ENCODE data around the gene BABAM2. TPM values are rescaled to one million over a fixed set of nuclear protein-coding genes. Genes with fewer than 3 reads are reported as not detected.

The BABAM2 gene
- total and polyA plus RNA-seq, 2 of the 4 experiments (the other 2 are of a cell fraction), result 20.9 to 23.1 TPM

GRCh38 chr2:28161466-28161865 lies 270.9 kb downstream of the BABAM2 start:
- Histone ChIP-seq H3K14ac (replicated peaks; ENCODE audit: low read depth, low read length) (no peak overlapping the region), H4K20me1 (ENCODE audit: insufficient read depth, low read length) (no peaks in the 10 kb centered on the region), H3K18ac (ENCODE audit: low read depth, low read length) (peak overlapping the region; percentile 57; the same call in 1 of the 2 replicates), H4K5ac (ENCODE audit: low read depth, low read length) (no peak overlapping the region), H4K91ac (ENCODE audit: insufficient read depth, low read depth, low read length) (peak overlapping the region; percentile 53), H2BK15ac (ENCODE audit: low read depth, low read length) (peak overlapping the region; percentile 25; the same call in 1 of the 3 replicates), H3K27ac (ENCODE audit: insufficient read depth, low read length) (no peak overlapping the region), H3K79me1 (ENCODE audit: low read depth in 1 of 2, low read length in 2 of 2) (peaks cover 0 to 12% of the 10 kb centered on the region in 2 experiments; a peak in 2 of 4 replicates), H2AK5ac (ENCODE audit: low read depth, low read length) (peak overlapping the region; percentile 7; the same call in 1 of the 2 replicates), H3K36me3 (ENCODE audit: control insufficient read depth, insufficient read depth, low read length) (no peaks in the 10 kb centered on the region), H2BK20ac (ENCODE audit: low read depth, low read length) (no peak overlapping the region; the same call in 1 of the 2 replicates), H3K9me3 (ENCODE audit: control insufficient read depth, insufficient read depth, low read length) (no peaks in the 10 kb centered on the region), H3K9ac (ENCODE audit: low read depth, low read length) (no peak overlapping the region), H2BK120ac (ENCODE audit: low read depth, low read length) (peak overlapping the region; percentile 43; the same call in 1 of the 2 replicates), H2AK9ac (replicated peaks; ENCODE audit: low read depth, low read length, poor library complexity) (no peak overlapping the region), H2AFZ (replicated peaks; ENCODE audit: low read length, poor library complexity) (peak overlapping the region; percentile 39), H3K4me3 (ENCODE audit: insufficient read depth, low read depth, low read length) (no peak overlapping the region), H4K8ac (ENCODE audit: low read depth in 2 of 2, low read length in 2 of 2) (no peak overlapping the region), H3K56ac (ENCODE audit: extremely low read depth, insufficient read depth, low read length) (no peak overlapping the region), H3K4me1 (ENCODE audit: control insufficient read depth, insufficient read depth, low read length) (peaks cover 13% of the 10 kb centered on the region), H3K4me2 (ENCODE audit: low read depth, low read length) (no peak overlapping the region), H2BK5ac (ENCODE audit: low read depth, low read length, poor library complexity, severe bottlenecking) (no peak overlapping the region), H3K9me1 (ENCODE audit: insufficient read depth, low read length) (peaks cover 7% of the 10 kb centered on the region; the same call in 1 of the 2 replicates), H3K27me3 (ENCODE audit: control insufficient read depth, insufficient read depth, low read length) (no peaks in the 10 kb centered on the region), H3K23ac (ENCODE audit: low read depth, low read length) (no peak overlapping the region), H3K4ac (ENCODE audit: low read depth, low read length) (peak overlapping the region; percentile 55; the same call in 1 of the 2 replicates)
- dilution Hi-C loops (cut with HindIII; ENCODE audit: low sequenced_read_pairs, unreplicated experiment) (no loop called here), intact Hi-C loops (cut with micrococcal nuclease) (loop anchor here (10.0 kb wide), 1 partner anchor 233 kb away; the partner anchor contains the start of gene FOSL2), in situ Hi-C loops (cut with MboI; ENCODE audit: low sequenced_read_pairs) (no loop called here)
- ATAC-seq (ENCODE audit: low read depth) (no peak), DNase-seq (no peak)
- no CpG with 5 or more reads among the region's 2 CpGs for WGBS, 2 experiments (ENCODE audit: extremely low coverage in 2 of 2, insufficient read length in 1 of 2)
- TF ChIP-seq RAD21 (IDR thresholded peaks at IDR 0.05; ENCODE audit: low read length) (no peak), MXI1 (IDR thresholded peaks at IDR 0.05; ENCODE audit: borderline replicate concordance, low read depth, low read length) (no peak), NFE2L2 (IDR thresholded peaks at IDR 0.05; ENCODE audit: low read depth, low read length) (no peak), MAFK (IDR thresholded peaks at IDR 0.05; ENCODE audit: low read depth, low read length) (no peak), SMC3 (IDR thresholded peaks at IDR 0.05; ENCODE audit: low read depth, low read length) (no peak), POLR2A (IDR thresholded peaks at IDR 0.05; ENCODE audit: low read depth, low read length) (no peak), ELK1 (IDR thresholded peaks at IDR 0.05; ENCODE audit: borderline replicate concordance, low read depth, low read length) (no peak), CEBPB (IDR thresholded peaks at IDR 0.05; ENCODE audit: low read depth, low read length) (no peak)
- ChIA-PET POLR2A (ENCODE audit: unreplicated experiment) (no interaction called here), CTCF (no interaction called here)
- no TSS peak for BruUV-seq (replicated peaks)
